ENCODE measurements around the gene FNDC3B.

FNDC3B gene

DNA sequence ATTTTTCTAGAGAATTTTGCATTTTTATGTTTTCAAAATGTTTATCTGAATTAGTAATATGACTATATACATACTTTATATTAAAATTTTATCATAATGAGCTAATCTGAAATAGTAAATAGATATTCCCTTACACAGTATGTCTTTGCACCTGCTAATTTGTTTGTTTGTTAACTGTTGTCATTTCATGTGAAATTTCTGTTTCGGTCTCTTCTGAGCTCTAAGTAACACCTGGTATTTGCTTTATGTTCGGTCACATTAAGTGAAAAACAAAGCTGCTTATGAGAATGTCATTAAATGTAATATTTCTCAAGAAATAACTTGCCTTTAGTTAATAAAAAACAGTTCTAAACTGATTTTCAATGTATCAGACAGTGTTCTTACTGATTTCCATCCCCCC, 61.1 kb downstream of the FNDC3B start:
- Histone ChIP-seq H3F3A (ENCODE audit: insufficient read depth, low read length) (peaks cover 80% of the 10 kb centered on the region), H3K27me3 (replicated peaks; ENCODE audit: insufficient read depth, low read length) (no peaks in the 10 kb centered on the region), H3K9ac (ENCODE audit: low read length) (peak overlapping the region; percentile 84), H3K27ac (ENCODE audit: low read length) (peak overlapping the region; percentile 92), H3K4me1 (ENCODE audit: low read length) (peaks cover 90% of the 10 kb centered on the region), H3K36me3 (replicated peaks; ENCODE audit: insufficient read depth, low read length) (no peaks in the 10 kb centered on the region), H3K4me3 (ENCODE audit: low read length) (peak overlapping the region; percentile 39), H4K20me1 (ENCODE audit: insufficient read depth, low read length) (no peaks in the 10 kb centered on the region), H2AFZ (ENCODE audit: low read length) (no peak overlapping the region), H3K4me2 (ENCODE audit: low read depth, low read length) (peak overlapping the region; percentile 81), H3K79me2 (ENCODE audit: low read length) (peaks cover 88% of the 10 kb centered on the region), H3K9me3 (replicated peaks; ENCODE audit: insufficient read depth, low read length) (no peaks in the 10 kb centered on the region), H3K9me2 (replicated peaks; ENCODE audit: insufficient read depth, low read length) (no peaks in the 10 kb centered on the region)
- peak; percentile 94 for DNase-seq
- TF ChIP-seq CTCF (IDR thresholded peaks at IDR 0.05; ENCODE audit: low read length) (no peak), EZH2 (optimal IDR thresholded peaks at IDR 0.05; ENCODE audit: low read depth, low read length) (no peak), EZH2phosphoT487 (IDR thresholded peaks at IDR 0.05; ENCODE audit: low read length) (no peak)

- TF ChIP-seq EZH2phosphoT487 (IDR thresholded peaks at IDR 0.05; ENCODE audit: low read length) (no peak), EZH2 (optimal IDR thresholded peaks at IDR 0.05; ENCODE audit: low read depth, low read length) (no peak), CTCF (IDR thresholded peaks at IDR 0.05; ENCODE audit: low read length) (no peak)
These were observed 61.7 kb downstream of the FNDC3B start for GRCh38 chr3:172101107-172101506.

GRCh38 chr3:172102123-172102882, 62.9 kb downstream of the FNDC3B start:
- Histone ChIP-seq H3K4me3 (ENCODE audit: low read length) (peak overlapping the region; percentile 33), H3K27ac (ENCODE audit: low read length) (peak overlapping the region; percentile 92), H3K36me3 (replicated peaks; ENCODE audit: insufficient read depth, low read length) (no peaks in the 10 kb centered on the region), H3K79me2 (ENCODE audit: low read length) (peaks cover 83% of the 10 kb centered on the region), H3K9me3 (replicated peaks; ENCODE audit: insufficient read depth, low read length) (no peaks in the 10 kb centered on the region), H3K9me2 (replicated peaks; ENCODE audit: insufficient read depth, low read length) (no peaks in the 10 kb centered on the region), H3F3A (ENCODE audit: insufficient read depth, low read length) (peaks cover 82% of the 10 kb centered on the region), H2AFZ (ENCODE audit: low read length) (no peak overlapping the region), H3K27me3 (replicated peaks; ENCODE audit: insufficient read depth, low read length) (no peaks in the 10 kb centered on the region), H3K4me2 (ENCODE audit: low read depth, low read length) (peak overlapping the region; percentile 81), H4K20me1 (ENCODE audit: insufficient read depth, low read length) (no peaks in the 10 kb centered on the region), H3K9ac (ENCODE audit: low read length) (peak overlapping the region; percentile 84), H3K4me1 (ENCODE audit: low read length) (peaks cover 88% of the 10 kb centered on the region)
- peak; percentile 89 for DNase-seq
- TF ChIP-seq CTCF (IDR thresholded peaks at IDR 0.05; ENCODE audit: low read length), result no peak
- no peak for TF ChIP-seq EZH2 (optimal IDR thresholded peaks at IDR 0.05; ENCODE audit: low read depth, low read length)
- TF ChIP-seq EZH2phosphoT487 (IDR thresholded peaks at IDR 0.05; ENCODE audit: low read length), result no peak

More at GRCh38 chr3:172101107-172101506, 61.7 kb downstream of the FNDC3B start:
- no peaks in the 10 kb centered on the region for H3K36me3 ChIP-seq (replicated peaks; ENCODE audit: insufficient read depth, low read length)
- peaks cover 79% of the 10 kb centered on the region for H3F3A ChIP-seq (ENCODE audit: insufficient read depth, low read length)
- H3K9me3 ChIP-seq (replicated peaks; ENCODE audit: insufficient read depth, low read length), result no peaks in the 10 kb centered on the region
- peak overlapping the region; percentile 33 for H3K4me3 ChIP-seq (ENCODE audit: low read length)
- H3K9me2 ChIP-seq (replicated peaks; ENCODE audit: insufficient read depth, low read length), result no peaks in the 10 kb centered on the region
- peak overlapping the region; percentile 92 for H3K27ac ChIP-seq (ENCODE audit: low read length)
- peak; percentile 97 for DNase-seq
- H3K4me1 ChIP-seq (ENCODE audit: low read length), result peaks cover 90% of the 10 kb centered on the region
- no peak overlapping the region for H2AFZ ChIP-seq (ENCODE audit: low read length)
- H4K20me1 ChIP-seq (ENCODE audit: insufficient read depth, low read length), result no peaks in the 10 kb centered on the region
- H3K9ac ChIP-seq (ENCODE audit: low read length), result peak overlapping the region; percentile 84
- H3K27me3 ChIP-seq (replicated peaks; ENCODE audit: insufficient read depth, low read length), result no peaks in the 10 kb centered on the region
- H3K4me2 ChIP-seq (ENCODE audit: low read depth, low read length), result peak overlapping the region; percentile 81
- H3K79me2 ChIP-seq (ENCODE audit: low read length), result peaks cover 88% of the 10 kb centered on the region
